Measurements from ENCODE around the gene RHOC. TPM values are rescaled to one million over a fixed set of nuclear protein-coding genes. Genes with fewer than 3 reads are reported as not detected.

The RHOC gene
- total RNA-seq, 2 experiments from 2014 or later: 32.8 to 45.7 TPM

- ChIA-PET POLR2A (no interaction called here), CTCF (no interaction called here)
- Mint-ChIP-seq H3K27me3 (no peaks in the 10 kb centered on the region), H3K27ac (no peak overlapping the region), H3K36me3 (ENCODE audit: low read depth) (peaks cover 14% of the 10 kb centered on the region), H3K9me3 (ENCODE audit: low read depth) (no peaks in the 10 kb centered on the region), H3K4me1 (no peaks in the 10 kb centered on the region), H3K4me3 (no peak overlapping the region)
- ATAC-seq (no peak), DNase-seq (no peak)
- intact Hi-C loops (cut with DNase I, micrococcal nuclease): no loop called here
Measured at GRCh38 chr1:112693821-112694220, 13.1 kb downstream of the RHOC start.

GRCh38 chr1:112692681-112693080 is 14.2 kb downstream of the RHOC start:
- CTCF ChIA-PET: no interaction called here
- intact Hi-C loops (cut with DNase I, micrococcal nuclease): no loop called here
- POLR2A ChIA-PET: no interaction called here
- ATAC-seq (no peak), DNase-seq (no peak)
- Mint-ChIP-seq H3K9me3 (ENCODE audit: low read depth) (no peaks in the 10 kb centered on the region), H3K4me3 (no peak overlapping the region), H3K27me3 (no peaks in the 10 kb centered on the region), H3K4me1 (no peaks in the 10 kb centered on the region), H3K36me3 (ENCODE audit: low read depth) (peaks cover 14% of the 10 kb centered on the region), H3K27ac (no peak overlapping the region)

DNA sequence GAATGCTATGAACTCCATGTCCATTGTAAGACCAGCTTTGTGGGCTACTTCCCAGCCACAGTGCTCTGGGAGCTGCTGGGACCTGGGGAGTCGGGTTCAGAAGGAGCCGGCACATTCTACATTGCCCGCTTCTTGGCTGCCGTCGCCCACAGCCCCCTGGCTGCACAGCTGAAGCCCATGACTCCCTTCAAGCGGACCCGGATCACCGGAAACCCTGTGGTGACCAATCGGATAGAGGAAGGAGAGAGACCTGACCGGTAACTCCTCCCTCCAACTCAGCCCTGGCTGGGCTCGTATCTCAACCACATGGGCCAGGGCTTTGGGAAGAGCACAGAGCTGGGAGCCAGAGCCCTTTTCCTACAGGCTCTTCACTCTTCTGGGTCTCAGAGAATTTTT is 17.1 kb downstream of the RHOC start:
- POLR2A ChIA-PET: no interaction called here
- H3K27ac Mint-ChIP-seq: no peak overlapping the region
- intact Hi-C loops (cut with DNase I, micrococcal nuclease): no loop called here
- no peaks in the 10 kb centered on the region for H3K27me3 Mint-ChIP-seq
- H3K4me1 Mint-ChIP-seq: peaks cover 6% of the 10 kb centered on the region
- ATAC-seq: no peak
- H3K4me3 Mint-ChIP-seq: no peak overlapping the region
- peaks cover 11% of the 10 kb centered on the region for H3K36me3 Mint-ChIP-seq (ENCODE audit: low read depth)
- no peaks in the 10 kb centered on the region for H3K9me3 Mint-ChIP-seq (ENCODE audit: low read depth)
- CTCF ChIA-PET: interaction anchor here (0.6 to 0.7 kb wide), 2 partner anchors 21 to 211 kb away, joined by 3 read pairs; no protein-coding TSS in a partner anchor
- no peak for DNase-seq

DNA sequence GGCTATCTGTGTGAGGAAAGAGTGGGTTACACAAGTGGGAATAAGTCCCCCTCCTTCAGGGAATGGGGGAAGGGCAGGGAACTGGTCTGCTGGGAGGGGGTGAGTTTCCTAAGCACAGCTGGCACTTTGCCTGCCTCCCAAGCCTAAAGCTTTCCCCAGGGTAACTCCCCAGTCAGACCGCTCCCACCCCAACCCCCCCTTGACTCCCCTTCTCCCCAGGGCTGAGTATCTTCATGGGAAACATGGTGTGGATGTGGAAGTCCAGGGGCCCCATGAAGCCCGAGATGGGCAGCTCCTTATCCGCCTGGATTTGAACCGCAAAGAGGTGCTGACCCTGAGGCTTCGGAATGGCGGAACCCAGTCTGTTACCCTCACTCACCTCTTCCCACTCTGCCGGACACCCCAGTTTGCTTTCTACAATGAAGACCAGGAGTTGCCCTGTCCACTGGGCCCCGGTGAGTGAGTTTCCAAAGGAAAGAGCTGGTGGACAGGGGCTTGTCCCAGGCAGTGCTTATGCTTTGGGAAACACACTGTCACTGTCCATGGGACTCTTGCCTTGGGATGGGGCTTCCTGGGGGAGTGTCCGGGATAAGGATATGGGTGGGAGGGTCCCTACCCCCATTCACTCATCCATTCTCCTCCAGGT is 17.6 kb downstream of the RHOC start:
- ATAC-seq (no peak), DNase-seq (no peak)
- Mint-ChIP-seq H3K27me3 (no peaks in the 10 kb centered on the region), H3K4me1 (peaks cover 6% of the 10 kb centered on the region), H3K27ac (no peak overlapping the region), H3K4me3 (no peak overlapping the region), H3K36me3 (ENCODE audit: low read depth) (peaks cover 11% of the 10 kb centered on the region), H3K9me3 (ENCODE audit: low read depth) (no peaks in the 10 kb centered on the region)
- CTCF ChIA-PET: interaction anchor here (0.5 to 0.6 kb wide), 2 partner anchors 210 to 239 kb away, joined by 3 read pairs; no protein-coding TSS in a partner anchor
- intact Hi-C loops (cut with DNase I, micrococcal nuclease): no loop called here
- POLR2A ChIA-PET: no interaction called here

DNA sequence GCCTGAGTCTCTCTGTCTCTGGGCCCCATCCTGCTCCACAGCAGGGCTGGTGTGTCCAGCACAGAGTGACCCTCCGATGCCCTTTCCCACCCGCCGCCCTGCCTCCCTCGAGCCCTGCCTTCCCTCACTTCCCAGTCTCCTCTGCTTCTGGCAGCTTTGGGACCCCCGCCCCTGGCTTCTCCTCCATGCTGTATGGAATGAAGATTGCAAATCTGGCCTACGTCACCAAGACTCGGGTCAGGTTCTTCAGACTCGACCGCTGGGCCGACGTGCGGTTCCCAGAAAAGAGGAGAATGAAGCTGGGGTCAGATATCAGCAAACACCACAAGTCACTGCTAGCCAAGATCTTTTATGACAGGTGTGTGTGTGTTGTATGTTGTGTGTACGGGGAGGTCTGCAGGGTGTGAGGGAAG is 18.1 kb downstream of the RHOC start:
- H3K27me3 Mint-ChIP-seq: no peaks in the 10 kb centered on the region
- no peak overlapping the region for H3K27ac Mint-ChIP-seq
- H3K36me3 Mint-ChIP-seq (ENCODE audit: low read depth): peaks cover 10% of the 10 kb centered on the region
- no peak overlapping the region for H3K4me3 Mint-ChIP-seq
- intact Hi-C loops (cut with DNase I, micrococcal nuclease): no loop called here
- H3K9me3 Mint-ChIP-seq (ENCODE audit: low read depth): no peaks in the 10 kb centered on the region
- ChIA-PET CTCF (interaction anchor here (0.5 kb wide), 1 partner anchor 240 kb away, joined by 3 read pairs; no protein-coding TSS in a partner anchor), POLR2A (no interaction called here)
- ATAC-seq: no peak
- DNase-seq: no peak
- H3K4me1 Mint-ChIP-seq: peaks cover 6% of the 10 kb centered on the region

- Mint-ChIP-seq H3K9me3 (ENCODE audit: low read depth) (no peaks in the 10 kb centered on the region), H3K4me1 (peaks cover 6% of the 10 kb centered on the region), H3K27me3 (no peaks in the 10 kb centered on the region), H3K36me3 (ENCODE audit: low read depth) (peaks cover 11% of the 10 kb centered on the region), H3K27ac (no peak overlapping the region), H3K4me3 (no peak overlapping the region)
- CTCF ChIA-PET: no interaction called here
- DNase-seq (no peak), ATAC-seq (no peak)
- intact Hi-C loops (cut with DNase I, micrococcal nuclease): no loop called here
- POLR2A ChIA-PET: no interaction called here
Measured at GRCh38 chr1:112687785-112688496, 19.0 kb downstream of the RHOC start.

- H3K4me3 Mint-ChIP-seq: no peak overlapping the region
Measured at GRCh38 chr1:112687361-112687760, 19.6 kb downstream of the RHOC start.

DNA sequence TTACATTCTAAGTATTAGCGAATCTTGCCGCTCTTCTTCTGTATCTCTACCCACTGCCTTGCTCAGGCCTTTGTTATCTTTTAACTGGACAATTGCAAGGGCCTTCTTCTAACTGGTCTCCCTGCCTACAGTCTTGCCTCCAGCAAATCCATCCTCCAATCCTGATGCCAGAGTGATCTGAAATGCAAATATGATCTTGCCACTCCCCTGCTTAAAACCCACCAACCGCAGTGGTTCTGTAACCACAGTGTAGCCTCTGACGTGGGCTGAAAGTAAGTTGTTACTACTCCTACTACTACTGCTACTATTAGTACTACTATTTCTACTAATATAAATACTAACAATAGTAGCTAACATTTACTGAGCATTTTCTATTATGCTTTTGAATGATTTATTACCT is 20.1 kb downstream of the RHOC start:
- no peak overlapping the region for H3K27ac Mint-ChIP-seq

More at GRCh38 chr1:112687361-112687760, 19.6 kb downstream of the RHOC start:
- H3K27ac Mint-ChIP-seq: no peak overlapping the region
- H3K4me1 Mint-ChIP-seq: peaks cover 7% of the 10 kb centered on the region
- ATAC-seq: no peak
- intact Hi-C loops (cut with DNase I, micrococcal nuclease): no loop called here
- peaks cover 10% of the 10 kb centered on the region for H3K36me3 Mint-ChIP-seq (ENCODE audit: low read depth)
- ChIA-PET POLR2A (no interaction called here), CTCF (no interaction called here)
- H3K27me3 Mint-ChIP-seq: no peaks in the 10 kb centered on the region
- no peak for DNase-seq
- no peaks in the 10 kb centered on the region for H3K9me3 Mint-ChIP-seq (ENCODE audit: low read depth)

DNA sequence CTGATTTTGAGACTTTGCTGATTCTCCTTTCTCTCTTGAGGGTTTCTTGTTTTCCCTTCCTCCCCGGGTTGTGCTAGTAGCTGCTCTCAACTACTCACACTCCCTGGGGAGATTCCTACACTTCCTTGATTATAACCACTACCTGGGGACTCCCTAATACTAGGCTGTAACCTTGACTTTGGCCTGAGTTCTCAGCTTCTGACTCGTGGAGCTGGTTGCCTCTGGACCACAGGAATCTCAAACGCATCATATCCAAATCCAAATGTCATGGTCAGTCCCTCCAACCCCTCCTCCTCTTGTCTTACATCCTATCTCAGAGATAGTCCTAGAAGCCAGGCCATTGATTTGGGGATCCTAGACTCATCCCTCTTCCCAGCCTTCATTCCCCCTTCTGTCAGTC is 20.5 kb downstream of the RHOC start:
- intact Hi-C loops (cut with DNase I, micrococcal nuclease): no loop called here
- H3K36me3 Mint-ChIP-seq (ENCODE audit: low read depth): peaks cover 8% of the 10 kb centered on the region
- no peak overlapping the region for H3K4me3 Mint-ChIP-seq
- H3K4me1 Mint-ChIP-seq: peaks cover 8% of the 10 kb centered on the region
- ChIA-PET POLR2A (no interaction called here), CTCF (interaction anchor here (0.7 kb wide), 1 partner anchor 36 kb away, joined by 3 read pairs; no protein-coding TSS in a partner anchor)
- no peak overlapping the region for H3K27ac Mint-ChIP-seq
- no peak for ATAC-seq
- DNase-seq: no peak
- H3K9me3 Mint-ChIP-seq (ENCODE audit: low read depth): no peaks in the 10 kb centered on the region
- no peaks in the 10 kb centered on the region for H3K27me3 Mint-ChIP-seq

More for the DNA sequence above, 20.1 kb downstream of the RHOC start:
- H3K4me1 Mint-ChIP-seq: peaks cover 8% of the 10 kb centered on the region
- peaks cover 8% of the 10 kb centered on the region for H3K36me3 Mint-ChIP-seq (ENCODE audit: low read depth)
- no peak for DNase-seq
- H3K4me3 Mint-ChIP-seq: no peak overlapping the region
- ChIA-PET CTCF (no interaction called here), POLR2A (no interaction called here)
- no peak for ATAC-seq
- no peaks in the 10 kb centered on the region for H3K9me3 Mint-ChIP-seq (ENCODE audit: low read depth)
- intact Hi-C loops (cut with DNase I, micrococcal nuclease): no loop called here
- no peaks in the 10 kb centered on the region for H3K27me3 Mint-ChIP-seq

DNA sequence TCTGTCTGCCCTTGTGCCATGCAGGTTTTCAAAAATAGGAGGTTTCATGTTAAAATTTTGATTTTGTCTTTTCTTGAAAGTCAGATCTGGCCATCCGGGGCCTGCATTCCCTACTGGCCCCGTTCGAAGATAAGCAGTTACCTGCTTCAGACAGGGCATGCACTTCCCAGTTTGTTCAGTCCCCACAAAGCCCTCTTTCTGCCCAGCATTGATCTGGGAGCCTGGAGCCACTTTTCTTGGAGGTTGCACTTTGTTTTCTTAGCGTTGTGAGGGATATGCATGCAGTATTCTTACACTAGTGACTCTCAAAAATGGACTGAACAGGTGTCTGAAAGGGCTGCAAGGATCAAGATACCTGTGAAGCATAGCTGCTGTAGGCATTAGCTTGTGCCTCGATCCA is 21.0 kb downstream of the RHOC start:
- H3K27ac Mint-ChIP-seq: no peak overlapping the region

GRCh38 chr1:112678605-112679004 is 28.3 kb downstream of the RHOC start:
- DNase-seq (no peak), ATAC-seq (no peak)
- POLR2A ChIA-PET: no interaction called here
- Mint-ChIP-seq H3K4me3 (no peak overlapping the region), H3K9me3 (ENCODE audit: low read depth) (no peaks in the 10 kb centered on the region), H3K36me3 (ENCODE audit: low read depth) (peaks cover 28% of the 10 kb centered on the region), H3K27ac (no peak overlapping the region), H3K27me3 (no peaks in the 10 kb centered on the region), H3K4me1 (peaks cover 39% of the 10 kb centered on the region)
- intact Hi-C loops (cut with DNase I, micrococcal nuclease): no loop called here
- CTCF ChIA-PET: no interaction called here

More for the DNA sequence above, 21.0 kb downstream of the RHOC start:
- Mint-ChIP-seq H3K27me3 (no peaks in the 10 kb centered on the region), H3K9me3 (ENCODE audit: low read depth) (no peaks in the 10 kb centered on the region), H3K36me3 (ENCODE audit: low read depth) (peaks cover 9% of the 10 kb centered on the region), H3K4me3 (no peak overlapping the region), H3K4me1 (peaks cover 8% of the 10 kb centered on the region)
- ATAC-seq: no peak
- ChIA-PET POLR2A (no interaction called here), CTCF (interaction anchor here (0.7 kb wide), 1 partner anchor 35 kb away, joined by 3 read pairs; no protein-coding TSS in a partner anchor)
- intact Hi-C loops (cut with DNase I, micrococcal nuclease): no loop called here
- DNase-seq: no peak

DNA sequence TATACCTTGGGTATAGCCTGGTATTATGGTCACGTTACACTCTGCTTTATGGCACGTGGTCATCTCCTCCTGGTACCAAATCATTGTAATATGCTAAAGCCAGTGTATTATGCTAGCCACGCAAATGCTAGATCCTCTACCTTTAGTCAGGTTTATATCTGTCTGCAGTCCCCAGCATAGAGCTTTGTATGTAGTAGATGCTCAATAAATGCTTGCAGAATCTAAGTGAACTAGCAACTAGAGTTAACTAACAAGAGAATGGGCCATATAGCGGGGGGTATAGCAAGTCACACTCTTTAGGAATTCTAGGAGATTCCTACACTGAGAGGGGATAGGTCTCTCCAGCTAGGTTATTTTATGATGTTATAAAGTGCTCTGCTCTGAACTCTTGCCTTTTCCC is 29.4 kb downstream of the RHOC start:
- ATAC-seq: no peak
- ChIA-PET POLR2A (no interaction called here), CTCF (no interaction called here)
- intact Hi-C loops (cut with DNase I, micrococcal nuclease): no loop called here
- Mint-ChIP-seq H3K27me3 (no peaks in the 10 kb centered on the region), H3K4me1 (peaks cover 44% of the 10 kb centered on the region), H3K36me3 (ENCODE audit: low read depth) (peaks cover 33% of the 10 kb centered on the region), H3K4me3 (no peak overlapping the region), H3K27ac (no peak overlapping the region), H3K9me3 (ENCODE audit: low read depth) (no peaks in the 10 kb centered on the region)
- no peak for DNase-seq
